Measurements from ENCODE around the gene SETD1B. TPM values are rescaled to one million over a fixed set of nuclear protein-coding genes. Genes with fewer than 3 reads are reported as not detected.

Gene SETD1B
- total and polyA plus RNA-seq, 2 donors (not counting 3 experiments of a cell fraction or from before 2014, with no cell fraction given): 2.6 to 27.0 TPM

DNA sequence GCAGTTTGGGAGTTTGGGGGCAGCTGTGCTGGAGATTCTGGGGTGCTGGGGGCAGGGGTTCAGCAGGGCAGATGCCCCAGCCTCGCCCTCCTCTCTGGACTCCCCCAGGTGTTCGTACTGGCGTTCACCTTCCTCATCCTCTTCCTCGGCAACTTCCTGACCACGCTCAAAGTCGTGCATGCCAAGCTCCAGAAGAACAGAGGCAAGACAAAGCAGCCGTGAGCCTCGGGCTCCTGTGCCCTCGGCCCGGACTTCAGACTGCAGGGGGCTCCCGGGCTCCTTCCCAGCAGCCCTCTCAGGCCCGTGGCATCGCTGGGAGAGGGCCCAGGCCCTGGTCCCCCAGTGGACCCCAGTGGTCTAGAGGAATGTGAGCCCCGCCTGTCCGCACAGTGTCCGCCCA is 28.3 kb upstream of the SETD1B start:
- no peak overlapping the region for H2AFZ ChIP-seq (ENCODE audit: low read depth, low read length)
- H3K27me3 ChIP-seq (ENCODE audit: control insufficient read depth in 2 of 2, insufficient read depth in 2 of 2, low read length in 2 of 2): no peaks in the 10 kb centered on the region
- H3K36me3 ChIP-seq (ENCODE audit: control insufficient read depth in 2 of 2, extremely low read depth in 1 of 2, insufficient read depth in 2 of 2, low read length in 2 of 2): no peaks in the 10 kb centered on the region
- no peak overlapping the region for H3K27ac ChIP-seq (ENCODE audit: insufficient read depth, low read depth, low read length)
- ChIA-PET CTCF (interaction anchor here (1.2 to 4.1 kb wide), 3 partner anchors 19 to 82 kb away, joined by 6 to 23 read pairs (median 19); partner anchors contain the start of gene RHOF), POLR2A (no interaction called here)
- no peak overlapping the region for H3K4me3 ChIP-seq (replicated peaks in 1 of 3; ENCODE audit: insufficient read depth in 1 of 3, low read depth in 1 of 3, low read length in 3 of 3)
- BruUV-seq (replicated peaks): no TSS peak
- no peak overlapping the region for H3K9ac ChIP-seq (replicated peaks; ENCODE audit: extremely low read depth, insufficient read depth, low read length)
- H4K20me1 ChIP-seq (replicated peaks; ENCODE audit: control insufficient read depth, extremely low read depth, insufficient read depth, low read length): no peaks in the 10 kb centered on the region
- no peaks in the 10 kb centered on the region for H3K9me3 ChIP-seq (replicated peaks; ENCODE audit: control insufficient read depth, insufficient read depth, low read length)
- no peaks in the 10 kb centered on the region for H3K79me2 ChIP-seq (ENCODE audit: control insufficient read depth, insufficient read depth, low read length)
- TF ChIP-seq GATA2 (IDR thresholded peaks at IDR 0.05; ENCODE audit: insufficient read depth, insufficient read length, low read depth, low read length) (no peak), JUN (IDR thresholded peaks at IDR 0.05; ENCODE audit: borderline replicate concordance, insufficient read depth, insufficient read length, low read depth) (no peak), POLR2A (IDR thresholded peaks at IDR 0.05; ENCODE audit: low read depth, low read length) (no peak), EZH2 (IDR thresholded peaks at IDR 0.05; ENCODE audit: borderline replicate concordance, low read depth, low read length, severe bottlenecking) (no peak), FOS (IDR thresholded peaks at IDR 0.05; ENCODE audit: borderline replicate concordance, insufficient read depth, low read length) (no peak), POLR2AphosphoS5 (IDR thresholded peaks at IDR 0.05; ENCODE audit: insufficient read depth, low read depth, low read length) (no peak), MYC (IDR thresholded peaks at IDR 0.05; ENCODE audit: low read depth, low read length) (no peak)
- TF ChIP-seq, protein P1, sequence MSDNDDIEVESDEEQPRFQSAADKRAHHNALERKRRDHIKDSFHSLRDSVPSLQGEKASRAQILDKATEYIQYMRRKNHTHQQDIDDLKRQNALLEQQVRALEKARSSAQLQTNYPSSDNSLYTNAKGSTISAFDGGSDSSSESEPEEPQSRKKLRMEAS (IDR thresholded peaks at IDR 0.05; ENCODE audit: insufficient read depth, insufficient read length): no peak
- TF ChIP-seq, protein P2, sequence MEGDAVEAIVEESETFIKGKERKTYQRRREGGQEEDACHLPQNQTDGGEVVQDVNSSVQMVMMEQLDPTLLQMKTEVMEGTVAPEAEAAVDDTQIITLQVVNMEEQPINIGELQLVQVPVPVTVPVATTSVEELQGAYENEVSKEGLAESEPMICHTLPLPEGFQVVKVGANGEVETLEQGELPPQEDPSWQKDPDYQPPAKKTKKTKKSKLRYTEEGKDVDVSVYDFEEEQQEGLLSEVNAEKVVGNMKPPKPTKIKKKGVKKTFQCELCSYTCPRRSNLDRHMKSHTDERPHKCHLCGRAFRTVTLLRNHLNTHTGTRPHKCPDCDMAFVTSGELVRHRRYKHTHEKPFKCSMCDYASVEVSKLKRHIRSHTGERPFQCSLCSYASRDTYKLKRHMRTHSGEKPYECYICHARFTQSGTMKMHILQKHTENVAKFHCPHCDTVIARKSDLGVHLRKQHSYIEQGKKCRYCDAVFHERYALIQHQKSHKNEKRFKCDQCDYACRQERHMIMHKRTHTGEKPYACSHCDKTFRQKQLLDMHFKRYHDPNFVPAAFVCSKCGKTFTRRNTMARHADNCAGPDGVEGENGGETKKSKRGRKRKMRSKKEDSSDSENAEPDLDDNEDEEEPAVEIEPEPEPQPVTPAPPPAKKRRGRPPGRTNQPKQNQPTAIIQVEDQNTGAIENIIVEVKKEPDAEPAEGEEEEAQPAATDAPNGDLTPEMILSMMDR (IDR thresholded peaks at IDR 0.05; ENCODE audit: extremely low read depth in 1 of 2, insufficient read depth in 1 of 2, low read depth in 1 of 2, low read length in 2 of 2): no peak
- no peaks in the 10 kb centered on the region for H3K9me1 ChIP-seq (replicated peaks; ENCODE audit: control insufficient read depth, extremely low read depth, insufficient read depth, low read length)
- dilution Hi-C loops (cut with MboI; ENCODE audit: extremely low pct_ligation_motif_present, low sequenced_read_pairs) (no loop called here), intact Hi-C loops (cut with micrococcal nuclease) (loop anchor here (10.0 kb wide), 1 partner anchor 281 kb away; no protein-coding TSS in a partner anchor)
- no peak overlapping the region for H3K4me2 ChIP-seq (ENCODE audit: insufficient read depth, low read length)
- FAIRE-seq (no peak), DNase-seq (ENCODE audit: low read depth, low spot score) (no peak)
- no peaks in the 10 kb centered on the region for H3K4me1 ChIP-seq (ENCODE audit: control insufficient read depth, extremely low read depth, insufficient read depth, low read length)

Measured in endothelial cell of umbilical vein (primary cell).